Superior temporal gyrus (tissue), 1 donor: ENCODE data around the gene NGFR.
"Not testable (repeated sequence)": the region's sequence is repeated elsewhere in the genome, so short reads cannot be mapped to it uniquely, and the experiment has no call there.

ENCODE experiments used
- DNase-seq: peaks from one replicate; pipeline ENCODE4 v3.0.0-alpha.2; 2016; ENCODE audit errors: extremely low spot score

NGFR gene

GRCh38 chr17:49496183-49496866, 1.2 kb downstream of the NGFR start:
- DNase-seq: peak; percentile 71

GRCh38 chr17:49496867-49497147, 1.7 kb downstream of the NGFR start:
- DNase-seq: no peak

GRCh38 chr17:49497148-49498028, 2.3 kb downstream of the NGFR start:
- DNase-seq: no peak

GRCh38 chr17:49498029-49498615, 3.0 kb downstream of the NGFR start:
- DNase-seq: no peak

DNA sequence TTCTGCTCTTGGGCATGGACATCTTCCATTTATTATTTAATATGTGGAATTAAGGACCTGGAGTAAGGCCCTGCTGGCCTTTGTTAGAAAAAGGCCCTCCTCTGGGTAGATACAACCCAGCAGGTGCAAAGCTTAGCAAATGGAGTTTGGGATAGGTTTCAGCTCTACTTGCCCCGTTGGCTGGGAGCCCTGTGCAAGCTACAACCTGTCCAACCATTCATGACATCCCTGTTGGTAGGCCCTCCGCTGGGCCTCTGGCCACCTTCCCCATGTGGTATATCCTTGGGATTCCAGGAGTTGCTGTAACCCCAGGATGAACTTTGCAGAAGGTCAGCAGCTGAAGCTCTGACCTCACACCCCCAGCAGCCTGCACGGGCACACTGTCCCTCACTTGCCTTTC, 6.4 kb downstream of the NGFR start:
- no peak for DNase-seq

- DNase-seq: no peak
Measured at GRCh38 chr17:49502254-49502653, 7.2 kb downstream of the NGFR start.

GRCh38 chr17:49502680-49503079, 7.6 kb downstream of the NGFR start:
- not testable (repeated sequence) for DNase-seq

- no peak for DNase-seq
Measured at GRCh38 chr17:49504369-49504768, 9.3 kb downstream of the NGFR start.

DNA sequence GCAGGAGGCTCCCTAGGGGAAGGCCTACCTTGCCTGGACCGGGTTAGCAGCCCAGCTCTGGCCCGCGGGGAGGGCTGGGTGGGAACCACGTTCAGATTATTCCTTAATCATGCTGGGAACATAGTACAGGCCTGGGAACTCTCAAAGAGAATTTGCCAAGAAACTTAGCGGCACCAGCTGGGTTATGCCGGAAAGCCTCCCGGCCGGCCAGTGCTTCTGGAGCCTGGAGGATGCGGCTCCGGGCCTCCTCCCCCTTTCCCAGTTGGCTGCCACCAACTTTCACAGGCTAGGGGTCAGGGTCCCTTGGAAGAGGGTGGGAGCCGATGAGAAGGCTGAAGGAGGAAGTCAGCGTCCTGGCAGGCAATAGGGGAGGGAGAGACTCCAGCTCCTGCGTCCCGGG, 10.8 kb downstream of the NGFR start:
- DNase-seq: no peak

GRCh38 chr17:49506282-49506681, 11.2 kb downstream of the NGFR start:
- DNase-seq: no peak

DNA sequence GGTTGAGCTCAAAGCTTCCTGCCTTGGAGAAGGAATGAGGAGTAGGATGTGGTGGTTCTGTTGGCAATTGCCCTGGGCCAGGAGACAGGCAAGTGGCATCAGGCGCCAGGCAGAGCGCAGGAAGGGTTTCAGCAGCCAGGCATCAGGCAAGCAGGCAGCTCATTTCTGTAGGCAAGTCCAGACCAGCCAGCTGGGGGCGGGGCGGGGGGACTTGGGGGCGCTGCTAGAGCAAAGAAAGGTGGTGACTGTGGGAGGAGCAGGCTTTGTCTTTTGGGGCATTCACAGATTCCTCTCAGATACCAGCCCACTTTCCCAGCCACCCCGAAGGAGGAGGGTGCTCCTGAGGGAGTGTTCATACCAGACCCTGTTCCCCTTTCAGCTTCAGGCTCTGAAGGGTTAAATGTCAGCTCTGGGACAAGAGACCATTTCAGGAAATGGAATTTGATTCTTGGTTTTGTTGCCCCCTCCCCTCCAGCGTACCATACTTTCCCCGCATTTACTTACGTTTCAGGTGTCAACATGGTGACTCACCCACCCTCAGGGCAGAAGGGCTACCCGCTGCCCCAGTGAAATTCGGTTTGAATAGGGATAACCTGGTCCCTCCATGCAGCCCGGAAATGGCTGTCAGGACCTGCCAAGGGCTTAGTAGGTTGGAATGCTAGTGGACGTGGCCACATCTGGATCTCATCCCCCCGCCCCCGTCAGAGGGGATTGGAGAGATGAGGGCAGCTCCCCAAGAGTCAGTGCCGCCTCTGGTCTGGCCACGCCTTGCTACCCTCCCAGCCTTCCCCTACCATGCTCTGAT, 13.2 kb downstream of the NGFR start:
- DNase-seq: no peak

DNA sequence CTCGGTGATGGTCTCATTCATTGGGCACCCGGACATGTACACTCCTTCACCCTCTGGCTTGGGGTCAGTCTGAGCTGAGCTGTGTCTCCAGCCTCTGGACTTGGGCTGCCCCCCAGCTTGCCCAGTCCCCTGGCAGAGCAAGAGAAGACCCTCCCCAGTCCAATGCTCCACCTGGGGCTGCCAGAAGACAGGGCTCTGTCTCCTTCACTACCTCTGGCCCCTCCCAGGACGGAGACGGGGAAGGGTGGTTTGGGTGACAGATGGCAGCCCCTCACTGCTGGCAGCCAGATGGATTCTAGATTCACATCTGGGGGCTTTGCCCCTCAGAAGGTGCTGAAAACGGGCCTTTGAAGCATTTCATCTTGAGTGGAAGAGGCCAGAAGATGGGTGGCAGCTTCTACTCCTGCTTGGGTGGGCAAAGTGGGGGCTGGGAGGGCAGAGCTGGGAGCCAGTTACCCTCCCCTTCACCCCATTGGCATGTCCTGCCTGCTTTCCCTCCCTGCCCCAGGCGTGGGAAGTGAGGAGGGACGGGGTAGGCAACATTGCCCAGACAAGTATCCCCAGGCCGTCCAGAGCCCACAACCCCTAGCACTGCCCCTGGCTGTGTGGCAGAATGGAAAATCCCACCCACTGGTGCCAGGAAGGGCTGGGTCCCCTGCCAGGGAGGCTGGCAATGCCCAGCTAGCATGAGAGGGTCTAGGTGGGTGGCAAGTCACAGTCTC, 13.9 kb downstream of the NGFR start:
- DNase-seq: no peak

GRCh38 chr17:49509588-49509917, 14.5 kb downstream of the NGFR start:
- DNase-seq: no peak

GRCh38 chr17:49510059-49510719, 15.1 kb downstream of the NGFR start:
- no peak for DNase-seq

DNA sequence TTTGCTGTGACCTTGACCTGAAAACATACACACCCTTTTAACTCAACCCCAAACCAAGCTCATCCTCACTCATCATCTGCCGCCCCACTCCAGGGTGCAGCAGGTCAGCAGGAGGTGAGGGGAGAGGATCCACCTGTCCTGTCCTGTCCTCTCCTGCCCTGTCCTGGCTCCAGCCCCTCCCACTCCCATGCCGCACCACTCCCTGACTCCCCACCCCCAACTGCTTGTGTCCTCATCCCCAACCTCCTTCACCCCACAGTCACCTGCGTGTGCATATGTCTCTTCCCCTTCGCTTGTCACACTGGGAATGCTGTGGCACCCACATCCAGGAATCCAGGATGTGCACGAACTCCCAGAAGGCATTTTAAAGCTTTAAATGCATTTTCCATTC, 15.6 kb downstream of the NGFR start:
- no peak for DNase-seq

GRCh38 chr17:49511810-49512209, 16.7 kb downstream of the NGFR start:
- no peak for DNase-seq

DNA sequence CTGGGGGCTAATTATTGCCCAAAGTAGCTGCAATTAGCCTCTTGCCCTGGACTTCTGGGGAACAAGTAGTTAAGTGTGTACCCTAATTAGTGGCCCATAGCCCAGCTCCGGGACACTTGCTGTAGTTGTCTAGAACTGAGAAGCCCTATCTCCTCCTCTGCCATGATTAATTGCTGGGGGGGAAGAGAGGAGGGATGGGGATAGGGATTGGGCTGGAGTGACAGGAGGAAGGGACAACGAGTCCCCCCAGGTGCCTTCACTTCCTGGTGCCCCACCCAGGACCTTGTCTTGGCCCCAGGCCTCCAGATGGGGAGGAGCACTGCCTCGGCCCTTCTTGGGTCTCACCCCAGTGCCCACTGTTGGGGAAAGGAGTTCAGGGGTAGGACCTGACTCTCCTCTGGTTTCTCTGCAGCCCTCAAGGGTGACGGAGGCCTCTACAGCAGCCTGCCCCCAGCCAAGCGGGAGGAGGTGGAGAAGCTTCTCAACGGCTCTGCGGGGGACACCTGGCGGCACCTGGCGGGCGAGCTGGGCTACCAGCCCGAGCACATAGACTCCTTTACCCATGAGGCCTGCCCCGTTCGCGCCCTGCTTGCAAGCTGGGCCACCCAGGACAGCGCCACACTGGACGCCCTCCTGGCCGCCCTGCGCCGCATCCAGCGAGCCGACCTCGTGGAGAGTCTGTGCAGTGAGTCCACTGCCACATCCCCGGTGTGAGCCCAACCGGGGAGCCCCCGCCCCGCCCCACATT, 17.4 kb downstream of the NGFR start:
- DNase-seq: no peak

DNA sequence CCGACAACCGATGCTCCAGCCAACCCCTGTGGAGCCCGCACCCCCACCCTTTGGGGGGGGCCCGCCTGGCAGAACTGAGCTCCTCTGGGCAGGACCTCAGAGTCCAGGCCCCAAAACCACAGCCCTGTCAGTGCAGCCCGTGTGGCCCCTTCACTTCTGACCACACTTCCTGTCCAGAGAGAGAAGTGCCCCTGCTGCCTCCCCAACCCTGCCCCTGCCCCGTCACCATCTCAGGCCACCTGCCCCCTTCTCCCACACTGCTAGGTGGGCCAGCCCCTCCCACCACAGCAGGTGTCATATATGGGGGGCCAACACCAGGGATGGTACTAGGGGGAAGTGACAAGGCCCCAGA, 17.9 kb downstream of the NGFR start:
- no peak for DNase-seq

- no peak for DNase-seq
Measured at GRCh38 chr17:49513641-49514040, 18.5 kb downstream of the NGFR start.

- DNase-seq: no peak
Measured at GRCh38 chr17:49514071-49514721, 19.1 kb downstream of the NGFR start.
